ENCODE data around the gene FAM76B. TPM values are rescaled to one million over a fixed set of nuclear protein-coding genes. Genes with fewer than 3 reads are reported as not detected.

FAM76B gene
- total and polyA plus RNA-seq, 2 of the 13 experiments (the other 11 are each of a cell fraction or from before 2014, with no cell fraction given) = 20.2 to 24.2 TPM

DNA sequence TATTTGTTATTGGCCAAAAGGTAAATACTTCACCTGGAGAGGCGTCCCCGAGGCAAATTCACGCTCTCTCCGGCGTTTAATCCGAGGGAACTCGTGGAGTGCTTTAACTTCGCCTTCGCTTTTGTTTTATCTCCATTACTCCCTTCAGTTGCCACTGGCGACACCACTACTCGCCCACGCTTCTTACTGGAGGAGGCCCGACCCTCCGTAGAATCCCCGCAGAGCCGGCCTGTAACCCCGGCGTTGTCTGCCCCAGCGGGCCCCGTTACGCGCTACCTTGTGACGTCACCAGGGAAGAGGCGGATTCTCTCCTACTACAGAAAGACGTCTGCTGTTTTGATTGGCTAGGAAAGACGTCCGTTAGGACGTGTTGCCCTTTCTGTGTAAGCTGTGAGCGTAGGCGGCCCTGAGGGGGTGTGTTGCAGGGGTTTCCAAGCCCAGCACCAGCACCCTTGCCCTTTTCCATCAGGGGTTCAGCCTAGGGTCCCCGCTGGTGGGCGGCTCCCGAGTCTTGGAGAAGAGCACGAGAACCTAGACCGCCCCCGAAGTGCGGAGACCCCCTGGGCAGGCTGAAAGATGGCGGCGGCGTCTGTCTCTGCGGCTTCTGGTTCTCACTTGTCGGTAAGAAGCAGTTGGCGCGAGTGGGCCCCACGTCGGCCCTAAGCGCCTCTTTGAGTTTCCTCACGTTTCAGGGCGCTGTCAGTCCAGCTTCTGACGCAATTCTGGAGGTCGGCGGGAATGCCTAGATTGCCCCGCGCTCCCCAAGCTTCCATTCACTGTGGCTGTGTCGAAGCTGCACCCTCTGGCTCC is 746 bp upstream of the FAM76B start, which contains the start of gene CEP57 (continued):
- TF ChIP-seq ZNF816 (CRISPR knock-in tag; IDR thresholded peaks at IDR 0.05; ENCODE audit: borderline replicate concordance) = 0 out of 2 replicates have a peak, but pooled peaks have one; percentile 21
- TF ChIP-seq, protein P1, sequence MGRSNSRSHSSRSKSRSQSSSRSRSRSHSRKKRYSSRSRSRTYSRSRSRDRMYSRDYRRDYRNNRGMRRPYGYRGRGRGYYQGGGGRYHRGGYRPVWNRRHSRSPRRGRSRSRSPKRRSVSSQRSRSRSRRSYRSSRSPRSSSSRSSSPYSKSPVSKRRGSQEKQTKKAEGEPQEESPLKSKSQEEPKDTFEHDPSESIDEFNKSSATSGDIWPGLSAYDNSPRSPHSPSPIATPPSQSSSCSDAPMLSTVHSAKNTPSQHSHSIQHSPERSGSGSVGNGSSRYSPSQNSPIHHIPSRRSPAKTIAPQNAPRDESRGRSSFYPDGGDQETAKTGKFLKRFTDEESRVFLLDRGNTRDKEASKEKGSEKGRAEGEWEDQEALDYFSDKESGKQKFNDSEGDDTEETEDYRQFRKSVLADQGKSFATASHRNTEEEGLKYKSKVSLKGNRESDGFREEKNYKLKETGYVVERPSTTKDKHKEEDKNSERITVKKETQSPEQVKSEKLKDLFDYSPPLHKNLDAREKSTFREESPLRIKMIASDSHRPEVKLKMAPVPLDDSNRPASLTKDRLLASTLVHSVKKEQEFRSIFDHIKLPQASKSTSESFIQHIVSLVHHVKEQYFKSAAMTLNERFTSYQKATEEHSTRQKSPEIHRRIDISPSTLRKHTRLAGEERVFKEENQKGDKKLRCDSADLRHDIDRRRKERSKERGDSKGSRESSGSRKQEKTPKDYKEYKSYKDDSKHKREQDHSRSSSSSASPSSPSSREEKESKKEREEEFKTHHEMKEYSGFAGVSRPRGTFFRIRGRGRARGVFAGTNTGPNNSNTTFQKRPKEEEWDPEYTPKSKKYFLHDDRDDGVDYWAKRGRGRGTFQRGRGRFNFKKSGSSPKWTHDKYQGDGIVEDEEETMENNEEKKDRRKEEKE (IDR thresholded peaks at IDR 0.05) = no peak
- TF ChIP-seq SP5 (CRISPR knock-in tag; IDR thresholded peaks at IDR 0.05; ENCODE audit: borderline replicate concordance, low read depth) = no peak; the same call in 1 of the 2 replicates
- 0 out of 2 replicates have a peak, but pooled peaks have one; percentile 1 for TF ChIP-seq PHF21A (CRISPR knock-in tag; IDR thresholded peaks at IDR 0.05)
- TF ChIP-seq ZBTB8A (CRISPR knock-in tag; IDR thresholded peaks at IDR 0.05; ENCODE audit: borderline replicate concordance, low read depth) = 0 out of 2 replicates have a peak, but pooled peaks have one; percentile 53
- peak; percentile 13; the same call in 1 of the 2 replicates for TF ChIP-seq GATAD1 (CRISPR knock-in tag; IDR thresholded peaks at IDR 0.05)
- TF ChIP-seq, protein P2, sequence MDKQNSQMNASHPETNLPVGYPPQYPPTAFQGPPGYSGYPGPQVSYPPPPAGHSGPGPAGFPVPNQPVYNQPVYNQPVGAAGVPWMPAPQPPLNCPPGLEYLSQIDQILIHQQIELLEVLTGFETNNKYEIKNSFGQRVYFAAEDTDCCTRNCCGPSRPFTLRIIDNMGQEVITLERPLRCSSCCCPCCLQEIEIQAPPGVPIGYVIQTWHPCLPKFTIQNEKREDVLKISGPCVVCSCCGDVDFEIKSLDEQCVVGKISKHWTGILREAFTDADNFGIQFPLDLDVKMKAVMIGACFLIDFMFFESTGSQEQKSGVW (CRISPR knock-in tag; IDR thresholded peaks at IDR 0.05; ENCODE audit: borderline replicate concordance) = no peak
- no peak for TF ChIP-seq ZNF441 (CRISPR knock-in tag; IDR thresholded peaks at IDR 0.05; ENCODE audit: borderline replicate concordance)
- no peak for TF ChIP-seq THAP11 (CRISPR knock-in tag; IDR thresholded peaks at IDR 0.05)
- TF ChIP-seq ZNF562 (CRISPR knock-in tag; IDR thresholded peaks at IDR 0.05; ENCODE audit: borderline replicate concordance) = no peak
- no peak for TF ChIP-seq ZNF547 (CRISPR knock-in tag; IDR thresholded peaks at IDR 0.05)
- TF ChIP-seq GTF3A (CRISPR knock-in tag; conservative IDR thresholded peaks at IDR 0.05) = no peak
- TF ChIP-seq MED1 (CRISPR knock-in tag; IDR thresholded peaks at IDR 0.05) = no peak
- TF ChIP-seq, protein P3, sequence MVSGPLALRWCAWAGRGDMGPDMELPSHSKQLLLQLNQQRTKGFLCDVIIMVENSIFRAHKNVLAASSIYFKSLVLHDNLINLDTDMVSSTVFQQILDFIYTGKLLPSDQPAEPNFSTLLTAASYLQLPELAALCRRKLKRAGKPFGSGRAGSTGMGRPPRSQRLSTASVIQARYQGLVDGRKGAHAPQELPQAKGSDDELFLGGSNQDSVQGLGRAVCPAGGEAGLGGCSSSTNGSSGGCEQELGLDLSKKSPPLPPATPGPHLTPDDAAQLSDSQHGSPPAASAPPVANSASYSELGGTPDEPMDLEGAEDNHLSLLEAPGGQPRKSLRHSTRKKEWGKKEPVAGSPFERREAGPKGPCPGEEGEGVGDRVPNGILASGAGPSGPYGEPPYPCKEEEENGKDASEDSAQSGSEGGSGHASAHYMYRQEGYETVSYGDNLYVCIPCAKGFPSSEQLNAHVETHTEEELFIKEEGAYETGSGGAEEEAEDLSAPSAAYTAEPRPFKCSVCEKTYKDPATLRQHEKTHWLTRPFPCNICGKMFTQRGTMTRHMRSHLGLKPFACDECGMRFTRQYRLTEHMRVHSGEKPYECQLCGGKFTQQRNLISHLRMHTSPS (CRISPR knock-in tag; IDR thresholded peaks at IDR 0.05; ENCODE audit: low read depth) = no peak; the same call in 1 of the 2 replicates
- TF ChIP-seq MZF1 (CRISPR knock-in tag; IDR thresholded peaks at IDR 0.05; ENCODE audit: borderline replicate concordance) = no peak
- no peak for TF ChIP-seq ZNF75D (CRISPR knock-in tag; IDR thresholded peaks at IDR 0.05; ENCODE audit: borderline replicate concordance)
- TF ChIP-seq TAF1 (CRISPR knock-in tag; IDR thresholded peaks at IDR 0.05) = no peak; the same call in 1 of the 2 replicates
- TF ChIP-seq NAIF1 (CRISPR knock-in tag; IDR thresholded peaks at IDR 0.05; ENCODE audit: borderline replicate concordance) = no peak; the same call in 1 of the 2 replicates
- TF ChIP-seq TCF12 (IDR thresholded peaks at IDR 0.05) = no peak
- no peak for TF ChIP-seq TCF12 (CRISPR knock-in tag; IDR thresholded peaks at IDR 0.05)
- TF ChIP-seq, protein P4, sequence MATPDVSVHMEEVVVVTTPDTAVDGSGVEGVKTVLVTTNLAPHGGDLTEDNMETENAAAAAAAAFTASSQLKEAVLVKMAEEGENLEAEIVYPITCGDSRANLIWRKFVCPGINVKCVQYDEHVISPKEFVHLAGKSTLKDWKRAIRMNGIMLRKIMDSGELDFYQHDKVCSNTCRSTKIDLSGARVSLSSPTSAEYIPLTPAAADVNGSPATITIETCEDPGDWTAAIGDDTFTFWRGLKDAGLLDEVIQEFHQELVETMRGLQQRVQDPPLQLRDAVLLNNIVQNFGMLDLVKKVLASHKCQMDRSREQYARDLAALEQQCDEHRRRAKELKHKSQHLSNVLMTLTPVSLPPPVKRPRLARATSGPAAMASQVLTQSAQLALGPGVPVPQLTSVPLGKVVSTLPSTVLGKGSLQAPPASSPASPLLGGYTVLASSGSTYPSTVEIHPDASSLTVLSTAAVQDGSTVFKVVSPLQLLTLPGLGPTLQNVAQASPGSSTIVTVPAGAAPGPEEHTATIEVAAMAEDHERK (CRISPR knock-in tag; IDR thresholded peaks at IDR 0.05; ENCODE audit: low read depth) = no peak
- no peak for TF ChIP-seq NR0B2 (CRISPR knock-in tag; IDR thresholded peaks at IDR 0.05)
